ENCODE results near the gene SYNGR4.

- TF ChIP-seq GATA2 (IDR thresholded peaks at IDR 0.05; ENCODE audit: low read depth, low read length): no peak
- no peak for TF ChIP-seq GATA3 (IDR thresholded peaks at IDR 0.05; ENCODE audit: low read depth, low read length)
These were observed 51.2 kb downstream of the SYNGR4 start for GRCh38 chr19:48415395-48415794.

Data from SH-SY5Y (cell line).